GM18508 (cell line): ENCODE results near the gene TNPO1.

Experiments used
- ATAC-seq: cut with Tn5 transposase; IDR thresholded peaks from one replicate; pipeline ENCODE4 v1.9.1; 2021; ENCODE audit warnings: moderate number of reproducible peaks; ENCODE audit not compliant: insufficient read depth, unreplicated experiment

TNPO1 gene

GRCh38 chr5:72817671-72818266 is 1.3 kb downstream of the TNPO1 start:
- ATAC-seq: no peak

- ATAC-seq: no peak
Measured at GRCh38 chr5:72818866-72819534, 2.5 kb downstream of the TNPO1 start.

- ATAC-seq: no peak
Measured at GRCh38 chr5:72821776-72822175, 5.3 kb downstream of the TNPO1 start.

GRCh38 chr5:72822944-72823343 is 6.5 kb downstream of the TNPO1 start:
- no peak for ATAC-seq

- no peak for ATAC-seq
Measured at GRCh38 chr5:72829707-72830106, 13.2 kb downstream of the TNPO1 start.

GRCh38 chr5:72830362-72830761 is 13.9 kb downstream of the TNPO1 start:
- no peak for ATAC-seq

- ATAC-seq: no peak
Measured at GRCh38 chr5:72831685-72832084, 15.2 kb downstream of the TNPO1 start.

GRCh38 chr5:72834924-72835323 is 18.5 kb downstream of the TNPO1 start:
- ATAC-seq: no peak

- ATAC-seq: no peak
Measured at GRCh38 chr5:72835633-72836032, 19.2 kb downstream of the TNPO1 start.

- ATAC-seq: no peak
Measured at GRCh38 chr5:72836810-72837209, 20.3 kb downstream of the TNPO1 start.

GRCh38 chr5:72837524-72838096 is 21.1 kb downstream of the TNPO1 start:
- no peak for ATAC-seq

- ATAC-seq: no peak
Measured at GRCh38 chr5:72840041-72840440, 23.6 kb downstream of the TNPO1 start.

GRCh38 chr5:72841756-72842535 is 25.5 kb downstream of the TNPO1 start:
- ATAC-seq: no peak

- no peak for ATAC-seq
Measured at GRCh38 chr5:72842816-72843215, 26.4 kb downstream of the TNPO1 start.

GRCh38 chr5:72844218-72844603 is 27.8 kb downstream of the TNPO1 start:
- ATAC-seq: no peak

GRCh38 chr5:72845889-72846288 is 29.4 kb downstream of the TNPO1 start:
- ATAC-seq: no peak

GRCh38 chr5:72846483-72846882 is 30.0 kb downstream of the TNPO1 start:
- no peak for ATAC-seq

- no peak for ATAC-seq
Measured at GRCh38 chr5:72847439-72847838, 31.0 kb downstream of the TNPO1 start.

GRCh38 chr5:72847989-72848473 is 31.6 kb downstream of the TNPO1 start:
- peak; percentile 87 for ATAC-seq

- no peak for ATAC-seq
Measured at GRCh38 chr5:72848474-72849428, 32.3 kb downstream of the TNPO1 start.
